Effector CD4-positive, alpha-beta T cell (primary cell): ENCODE data around the gene ZC3H4.
"Not testable (repeated sequence)": the region's sequence is repeated elsewhere in the genome, so short reads cannot be mapped to it uniquely, and the experiment has no call there.

Source experiments
- DNase-seq: peaks from one replicate; pipeline ENCODE4 v3.0.0-alpha.2; 2020

The ZC3H4 gene

DNA sequence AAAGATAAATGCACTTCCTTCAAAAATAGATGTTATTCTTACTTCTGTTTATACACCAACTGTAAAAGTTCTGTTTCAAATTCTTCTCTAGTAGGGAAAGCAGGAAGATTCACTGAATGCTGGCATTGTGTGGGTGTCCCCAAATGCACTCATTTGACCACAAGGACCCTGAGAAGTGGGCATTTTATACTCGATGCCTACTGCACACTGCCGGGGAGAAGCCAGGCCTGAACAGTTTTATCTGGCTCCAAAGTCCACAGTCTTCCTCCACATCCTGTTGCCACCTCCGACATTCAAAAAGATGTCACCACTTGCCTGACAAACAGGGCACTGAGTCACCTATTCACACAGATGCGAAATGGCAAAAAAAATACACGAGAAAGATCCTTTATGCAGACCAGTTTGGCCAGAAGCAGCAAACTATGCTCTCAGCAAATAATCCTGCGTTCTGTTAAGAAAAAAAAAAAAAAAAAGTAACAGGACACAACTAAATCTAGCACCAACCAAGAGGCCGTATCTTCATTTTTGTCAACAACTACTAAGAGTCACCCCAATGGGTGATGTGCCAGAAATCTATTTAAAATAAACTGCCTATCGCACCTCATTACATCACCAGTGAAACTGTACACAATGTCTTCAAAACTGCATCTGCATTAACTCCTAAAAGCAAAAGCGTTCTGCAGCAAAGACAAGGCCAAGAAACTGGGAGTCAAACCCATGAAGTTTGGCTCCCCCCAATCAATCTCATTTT lies 6.2 kb downstream of the ZC3H4 start:
- DNase-seq, result peak; percentile 39

DNA sequence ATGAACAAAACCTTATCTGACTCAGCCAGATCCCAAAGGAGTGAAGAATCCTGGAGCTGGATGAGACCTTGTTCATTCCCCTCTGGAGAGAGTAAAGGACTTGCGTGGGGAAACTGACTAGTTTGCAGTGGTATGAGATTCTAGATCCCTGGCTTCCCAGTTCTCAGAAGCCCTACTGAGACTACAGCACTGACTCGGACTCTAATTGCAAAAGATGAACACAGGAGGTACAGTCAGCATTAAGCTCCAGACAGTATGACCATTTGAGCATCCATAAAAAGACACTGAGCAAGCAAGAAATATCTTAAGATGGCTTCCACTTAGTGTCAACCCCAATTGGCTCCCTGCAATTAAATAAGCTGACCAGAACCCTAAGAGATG lies 6.8 kb downstream of the ZC3H4 start:
- DNase-seq, result no peak

DNA sequence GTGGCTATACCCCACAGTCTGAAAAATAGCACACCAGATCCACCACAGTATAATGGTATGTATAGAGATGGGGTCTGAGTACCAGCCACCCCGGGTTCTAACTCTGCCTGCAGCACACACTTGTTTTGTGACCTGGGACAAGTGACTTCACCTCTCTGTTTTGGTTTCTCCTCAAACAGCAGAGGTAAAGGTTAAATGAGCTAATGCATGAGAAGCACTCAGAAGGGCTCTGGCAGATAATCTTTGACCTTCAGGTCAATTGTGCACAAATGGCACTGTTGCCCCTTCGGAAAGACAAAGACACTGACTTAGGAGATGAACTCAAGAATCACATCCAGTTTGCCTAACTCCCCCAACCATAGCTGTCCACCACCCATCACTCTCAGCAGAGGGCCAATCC lies 7.7 kb downstream of the ZC3H4 start:
- no peak for DNase-seq

DNA sequence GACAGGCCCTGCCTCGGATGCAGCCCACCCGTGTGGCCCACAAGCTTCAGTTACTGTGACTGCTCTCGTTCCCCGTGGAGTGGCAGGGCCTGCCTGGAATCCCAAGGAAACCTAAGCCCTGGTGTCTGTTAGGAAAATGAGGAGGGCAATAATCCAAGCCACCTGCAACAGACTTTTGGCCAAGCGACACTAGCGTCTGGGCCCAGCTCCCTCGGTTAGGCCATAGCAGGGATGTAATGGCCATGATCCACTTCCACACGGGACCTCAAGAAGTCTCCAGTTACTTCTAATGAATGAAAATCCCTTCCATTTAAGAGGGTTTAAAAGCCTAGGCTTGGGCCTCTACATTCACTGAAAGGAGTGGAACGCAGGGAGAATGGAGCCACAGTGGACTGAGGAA lies 8.9 kb downstream of the ZC3H4 start:
- DNase-seq, result no peak

DNA sequence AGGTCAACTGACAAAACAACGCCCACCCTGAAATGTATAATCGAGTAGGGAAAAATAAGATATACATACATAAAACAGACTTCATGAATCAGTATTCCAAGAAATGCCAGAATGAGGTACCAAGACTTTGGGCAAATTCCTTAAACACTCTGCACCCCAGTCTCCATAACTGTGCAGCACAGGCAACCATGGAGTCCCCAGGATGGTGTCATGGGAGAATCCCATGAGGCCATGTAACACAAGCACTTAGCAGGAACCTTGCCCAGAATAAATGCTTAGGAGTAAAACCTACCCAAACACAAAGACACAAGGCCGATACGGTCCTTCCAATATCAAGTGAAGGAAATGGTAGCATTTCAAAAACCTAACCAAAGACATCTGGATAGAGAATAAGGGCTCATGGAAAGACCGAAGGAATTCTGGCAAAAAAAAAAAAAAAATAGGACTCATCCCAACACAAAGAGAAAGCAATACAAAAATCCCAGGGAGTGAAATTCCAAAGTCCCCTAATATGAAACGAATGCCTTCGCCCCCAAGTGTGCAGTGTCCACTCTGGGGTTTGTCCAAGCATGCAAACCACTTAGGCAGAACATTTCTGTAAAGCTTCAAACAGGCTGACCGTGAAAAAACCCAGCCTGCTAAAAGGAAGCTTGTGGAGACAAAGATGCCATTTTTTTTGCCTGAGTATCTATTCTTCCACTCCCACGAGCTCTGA lies 11.1 kb downstream of the ZC3H4 start:
- DNase-seq, result no peak

DNA sequence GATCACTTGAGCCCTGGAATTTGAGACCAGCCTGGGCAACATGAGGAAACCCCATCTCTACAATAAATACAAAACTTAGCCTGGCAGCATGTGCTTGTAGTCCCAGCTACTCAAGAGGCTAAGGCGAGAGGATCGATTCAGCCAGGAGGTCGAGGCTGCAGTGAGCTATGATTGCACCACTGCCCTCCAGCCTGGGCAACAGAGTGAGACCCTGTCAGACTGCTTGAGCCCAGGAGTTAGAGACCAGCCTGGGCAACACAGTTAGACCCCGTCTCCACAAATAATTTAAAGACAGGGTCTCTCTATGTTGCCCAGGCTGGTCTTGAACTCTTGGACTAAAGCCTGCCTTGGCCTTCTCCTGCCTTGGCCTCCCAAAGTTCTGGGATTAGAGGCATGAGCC lies 12.5 kb downstream of the ZC3H4 start:
- DNase-seq, result not testable (repeated sequence)

- DNase-seq, result no peak
Observed at GRCh38 chr19:47100290-47100689, 13.3 kb downstream of the ZC3H4 start.

GRCh38 chr19:47099576-47100050 lies 14.0 kb downstream of the ZC3H4 start:
- DNase-seq, result no peak

DNA sequence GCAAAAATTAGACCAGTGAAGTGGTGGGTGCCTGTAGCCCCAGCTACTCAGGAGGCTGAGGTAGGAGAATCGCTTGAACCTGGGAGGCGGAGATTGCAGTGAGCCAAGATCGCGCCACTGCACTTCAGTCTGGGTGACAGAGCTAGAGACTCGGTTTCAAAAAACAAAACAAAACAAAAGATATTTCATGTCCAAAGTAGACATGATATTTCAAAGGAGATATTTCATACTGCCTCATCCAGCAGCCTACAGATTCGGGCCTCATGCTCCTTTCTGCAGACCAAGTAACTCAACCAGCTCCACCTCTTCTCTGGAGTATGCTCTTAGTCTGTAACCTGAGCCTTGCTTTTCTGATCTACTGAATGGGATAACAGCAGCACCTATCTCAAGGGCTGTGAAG lies 15.0 kb downstream of the ZC3H4 start:
- DNase-seq, result no peak

- no peak for DNase-seq
Observed at GRCh38 chr19:47097396-47098201, 16.0 kb downstream of the ZC3H4 start.

DNA sequence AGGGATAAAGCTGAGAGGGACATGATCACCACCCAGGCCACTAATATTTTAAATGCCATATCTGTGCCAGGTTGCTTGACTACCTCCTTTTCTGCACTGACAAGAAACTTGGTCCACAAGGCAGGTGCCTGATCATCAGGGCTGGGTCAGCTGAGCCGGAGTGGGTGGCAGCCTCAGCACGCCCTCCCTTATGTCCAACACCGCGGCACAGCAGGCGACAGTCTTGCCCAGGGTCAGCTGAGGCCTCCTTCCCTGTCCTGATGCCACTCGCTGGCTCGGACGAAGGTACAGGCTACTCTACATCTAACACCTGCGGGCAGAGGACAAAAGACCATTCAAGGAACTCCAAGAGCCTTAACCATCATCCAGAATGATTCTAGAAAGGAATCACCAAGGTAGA lies 16.9 kb downstream of the ZC3H4 start:
- DNase-seq, result no peak

DNA sequence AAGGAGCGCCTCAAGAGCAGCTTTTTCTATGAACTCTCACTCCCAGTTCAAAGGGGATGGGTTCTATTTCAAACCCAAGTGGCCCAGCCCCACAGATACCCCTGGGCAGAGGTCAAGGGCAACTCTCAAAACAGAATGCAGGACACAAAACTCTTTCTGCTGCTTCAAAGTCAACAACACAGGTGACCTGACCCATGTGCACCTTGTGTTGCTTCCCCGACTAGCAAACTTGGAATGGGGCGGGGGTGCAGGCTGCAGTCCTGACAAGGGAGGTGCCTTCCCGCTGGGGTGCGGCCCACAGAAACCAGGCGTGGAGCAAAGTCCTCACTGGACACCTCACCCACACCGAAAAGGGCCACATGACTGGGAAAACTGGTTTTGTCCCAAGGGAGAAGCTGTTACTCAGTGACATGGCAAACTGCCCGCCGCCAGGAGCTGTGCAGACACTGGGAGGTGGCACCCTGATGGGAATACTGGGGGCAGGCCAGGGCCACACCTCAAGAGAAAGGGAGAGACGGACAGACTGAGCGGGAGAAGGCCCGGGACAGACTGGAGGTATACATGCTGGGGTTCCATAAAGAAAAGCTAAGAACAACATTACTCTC lies 17.4 kb downstream of the ZC3H4 start:
- DNase-seq, result no peak

GRCh38 chr19:47095476-47096099 lies 18.0 kb downstream of the ZC3H4 start:
- no peak for DNase-seq

DNA sequence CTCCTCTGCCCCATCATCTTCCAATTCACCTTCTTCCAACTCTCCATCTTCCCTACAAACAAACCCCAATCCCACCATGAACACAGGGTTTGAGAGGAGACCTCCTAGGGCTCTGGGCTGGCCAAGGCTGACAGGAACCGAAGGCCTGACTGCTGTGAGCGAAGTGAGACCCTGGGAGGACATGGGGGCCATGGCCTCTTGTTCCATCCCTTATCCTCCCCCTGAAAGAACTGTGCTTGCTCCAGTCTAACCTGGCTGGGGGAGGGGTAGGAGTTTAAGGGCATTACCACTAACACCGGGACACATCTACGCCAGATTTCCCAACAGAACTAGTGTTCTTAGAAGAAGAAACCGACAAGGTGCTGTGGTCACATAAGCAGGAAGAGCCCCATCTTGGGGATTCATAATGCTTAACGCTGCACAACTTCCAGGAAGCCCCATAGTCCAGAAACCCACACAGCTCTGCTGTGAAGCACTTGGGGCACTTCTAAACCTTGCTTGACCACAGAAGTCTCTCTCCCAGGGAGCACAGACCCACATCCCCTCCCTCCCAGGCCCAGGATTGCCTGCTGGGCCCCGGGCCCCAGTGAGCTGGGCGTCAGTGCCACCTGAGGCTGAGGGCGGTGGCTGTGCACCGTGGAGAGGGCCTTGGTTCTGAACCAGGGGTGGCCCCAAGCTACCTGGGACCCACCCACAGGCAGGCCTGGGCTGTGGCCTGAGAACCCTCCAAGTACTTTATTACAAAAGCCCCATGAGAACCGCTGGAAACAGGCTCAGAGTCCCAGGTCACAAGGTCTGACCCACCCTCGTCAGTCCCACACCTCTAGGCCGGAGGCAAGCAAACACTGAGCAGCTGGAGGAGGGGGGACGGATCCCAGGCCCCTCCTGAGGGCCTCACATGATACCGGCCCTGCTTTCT lies 18.8 kb downstream of the ZC3H4 start:
- DNase-seq, result no peak

GRCh38 chr19:47093841-47094240 lies 19.7 kb downstream of the ZC3H4 start:
- DNase-seq, result no peak

DNA sequence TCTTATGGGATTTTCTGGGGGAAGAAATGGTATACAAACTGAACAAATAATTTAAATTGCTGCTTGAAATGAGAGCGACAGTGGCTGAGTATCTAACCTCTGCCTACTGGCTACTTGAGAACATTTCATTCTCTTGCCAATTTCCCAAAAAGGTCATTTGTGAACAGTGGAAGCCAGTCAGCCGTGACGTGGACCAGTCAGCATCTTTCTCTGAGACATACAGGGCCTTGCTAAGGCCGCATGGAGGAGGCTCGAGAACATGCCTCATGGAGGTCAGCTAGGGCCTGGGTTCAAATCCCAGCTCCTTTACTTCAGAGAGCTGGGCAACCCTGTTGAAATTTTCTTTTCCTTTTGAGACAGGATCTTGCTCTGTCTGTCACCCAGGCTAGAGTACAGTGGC lies 20.3 kb downstream of the ZC3H4 start:
- no peak for DNase-seq

DNA sequence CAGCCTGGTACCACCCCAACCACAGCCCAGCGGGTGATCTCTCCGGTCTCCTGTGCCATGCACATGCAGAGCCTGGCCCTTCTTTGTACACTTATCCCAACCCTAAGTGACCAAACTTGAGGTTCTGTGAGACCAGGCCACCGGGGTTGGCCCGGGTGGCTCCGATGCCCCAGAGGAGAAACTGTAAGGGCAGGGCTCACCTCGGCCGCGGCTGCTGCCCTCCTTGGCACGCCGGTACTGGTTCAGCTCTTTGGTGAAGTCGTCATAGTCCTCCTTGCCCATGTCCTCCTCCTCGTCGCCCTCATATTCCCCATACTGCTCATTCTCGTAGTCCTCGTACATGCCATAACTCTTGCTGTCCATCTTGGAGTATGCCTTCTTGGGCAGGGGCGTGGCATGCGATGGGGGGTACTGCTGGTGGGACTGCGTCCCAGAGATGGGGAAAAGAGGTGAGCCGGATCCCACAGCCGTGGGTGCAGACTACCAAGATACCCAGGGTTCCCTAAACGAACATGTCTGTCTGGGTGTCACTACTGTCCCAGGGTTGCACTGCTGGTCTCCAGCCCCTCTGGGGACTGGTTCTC lies 23.7 kb downstream of the ZC3H4 start:
- DNase-seq, result no peak

DNA sequence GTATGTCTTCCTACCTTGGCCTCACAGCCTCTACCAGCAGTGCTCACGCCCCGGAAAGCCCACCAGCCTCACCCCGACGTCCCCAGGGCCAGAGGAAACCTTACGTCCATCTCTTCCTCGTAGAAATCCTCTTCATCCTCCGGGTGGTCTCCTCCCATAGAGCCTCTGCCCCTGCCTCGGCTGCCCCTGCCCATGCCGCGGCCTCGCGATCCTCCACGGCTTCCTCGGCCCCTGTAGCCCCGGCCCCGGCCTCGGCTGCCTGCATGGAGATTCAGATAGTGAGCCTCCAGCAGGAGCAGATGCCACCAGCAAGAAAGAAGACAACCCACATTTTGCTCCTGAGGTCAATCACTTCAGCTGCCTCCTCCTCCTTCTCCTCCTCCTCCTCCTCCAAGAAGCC lies 27.3 kb downstream of the ZC3H4 start:
- no peak for DNase-seq

DNA sequence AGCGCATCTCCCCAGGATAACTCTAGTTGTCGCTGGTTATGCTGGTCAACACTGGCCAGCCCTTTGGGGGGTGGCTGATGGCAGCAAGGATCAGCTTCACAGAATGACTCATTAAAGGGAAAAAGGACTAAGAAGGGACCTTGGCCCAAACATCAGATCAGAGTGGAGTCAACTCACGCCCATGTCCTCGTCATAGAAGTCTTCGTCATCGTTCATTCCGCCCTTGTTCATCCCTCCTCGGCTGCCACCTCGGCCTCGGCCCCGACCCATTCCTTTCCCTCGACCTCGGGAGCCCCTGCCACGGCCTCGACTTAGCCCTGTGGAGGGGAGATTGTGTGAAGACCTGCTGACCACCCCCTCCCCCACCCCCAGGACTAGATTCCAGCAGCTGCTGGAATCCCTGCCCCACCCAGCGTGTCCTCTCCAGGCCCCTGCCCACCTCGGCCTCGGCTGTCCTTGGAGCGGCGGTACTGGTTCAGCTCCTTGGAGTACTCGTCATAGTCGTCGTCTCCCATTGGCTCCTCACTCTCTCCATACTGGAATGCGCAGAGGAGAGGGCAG lies 28.6 kb downstream of the ZC3H4 start:
- no peak for DNase-seq

DNA sequence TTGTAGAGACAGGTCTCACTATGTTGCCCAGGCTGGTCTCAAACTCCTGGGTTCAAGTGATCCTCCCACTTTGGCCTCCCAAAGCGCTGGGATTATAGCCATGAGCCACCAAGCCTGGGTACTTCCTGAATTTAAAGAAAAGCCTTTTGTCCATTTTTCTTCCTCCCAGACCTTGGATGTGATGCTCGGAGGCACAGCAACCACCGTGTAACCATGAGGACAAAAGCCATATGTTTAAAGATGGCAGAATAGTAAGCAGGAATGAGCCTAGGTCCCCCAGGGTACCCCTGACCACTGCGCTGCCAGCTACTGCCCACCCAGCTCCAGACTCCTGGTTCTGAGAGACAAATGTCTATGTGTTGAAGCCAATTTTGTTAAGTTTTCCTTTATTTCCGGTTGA lies 31.1 kb downstream of the ZC3H4 start:
- DNase-seq, result no peak

GRCh38 chr19:47081095-47081494 lies 32.5 kb downstream of the ZC3H4 start:
- DNase-seq, result no peak
